ENCODE measurements around the gene RHNO1. TPM values are rescaled to one million over a fixed set of nuclear protein-coding genes. Genes with fewer than 3 reads are reported as not detected.

RHNO1 gene
- total and polyA plus RNA-seq, 2 of the 13 experiments (the other 11 are each of a cell fraction or from before 2014, with no cell fraction given) = 27.2 to 49.6 TPM

- POLR2A ChIA-PET = interaction anchor here (0.6 to 0.8 kb wide), 2 partner anchors 29 to 40 kb away, joined by 4 read pairs; no protein-coding TSS in a partner anchor
- in situ Hi-C loops (cut with HindIII; ENCODE audit: extremely low pct_ligation_motif_present, low pct_unique_long_range_greater_than_20kb) = loop anchor here (5.0 kb wide), 1 partner anchor 102 kb away; no protein-coding TSS in a partner anchor
Observed at GRCh38 chr12:2845280-2845679, 31.7 kb upstream of the RHNO1 start.

More at GRCh38 chr12:2845280-2845679, 31.7 kb upstream of the RHNO1 start:
- Histone ChIP-seq H3K9me3 (ENCODE audit: low read length) (no peaks in the 10 kb centered on the region), H3K9ac (ENCODE audit: insufficient read depth, low read depth, low read length) (no peak overlapping the region), H3K79me2 (ENCODE audit: insufficient read depth, low read length) (no peaks in the 10 kb centered on the region), H2AFZ (ENCODE audit: low read length) (no peak overlapping the region), H4K20me1 (ENCODE audit: insufficient read depth, low read length) (no peaks in the 10 kb centered on the region), H3K27ac (ENCODE audit: extremely low read length, insufficient read depth, low read length) (no peak overlapping the region), H3K27me3 (ENCODE audit: control insufficient read depth in 1 of 2, insufficient read depth in 2 of 2, low read length in 2 of 2) (no peaks in the 10 kb centered on the region; a peak in 1 of 5 replicates), H3K4me3 (replicated peaks in 1 of 3; ENCODE audit: insufficient read depth in 1 of 3, low read depth in 2 of 3, low read length in 3 of 3) (no peak overlapping the region), H3K4me1 (ENCODE audit: insufficient read depth, low read length) (peaks cover 42% of the 10 kb centered on the region), H3K36me3 (replicated peaks in 1 of 2; ENCODE audit: control insufficient read depth in 1 of 2, insufficient read depth in 2 of 2, low read length in 2 of 2) (peaks cover 3 to 4% of the 10 kb centered on the region in 2 experiments; a peak in 2 of 5 replicates), H3K4me2 (ENCODE audit: low read depth, low read length) (no peak overlapping the region)
- intact Hi-C loops (cut with micrococcal nuclease; ENCODE audit: unreplicated experiment) = loop anchor here (5.0 kb wide), 2 partner anchors 42 to 117 kb away; no protein-coding TSS in a partner anchor
- DNase-seq (ENCODE audit: low spot score) (no peak), ATAC-seq (no peak), FAIRE-seq (no peak)
- WGBS (ENCODE audit: low lambda C conversion rate) = 82% methylated on average over 6 of the region's 6 CpGs
- no TSS peak for BruUV-seq (replicated peaks)
- TF ChIP-seq ZUFSP (CRISPR knock-in tag; IDR thresholded peaks at IDR 0.05; ENCODE audit: borderline replicate concordance) (no peak), ARNT (IDR thresholded peaks at IDR 0.05) (no peak), ELF1 (CRISPR knock-in tag; IDR thresholded peaks at IDR 0.05) (no peak), BCL6 (CRISPR knock-in tag; IDR thresholded peaks at IDR 0.05) (no peak), ZNF256 (CRISPR knock-in tag; conservative IDR thresholded peaks at IDR 0.05) (no peak), KLF11 (CRISPR knock-in tag; IDR thresholded peaks at IDR 0.05) (no peak), ZNF333 (CRISPR knock-in tag; IDR thresholded peaks at IDR 0.05; ENCODE audit: borderline replicate concordance) (no peak), JUNB (CRISPR knock-in tag; IDR thresholded peaks at IDR 0.05; ENCODE audit: borderline replicate concordance) (no peak), PCBP2 (optimal IDR thresholded peaks at IDR 0.05; ENCODE audit: low read depth, low read length, poor library complexity, severe bottlenecking) (no peak), SPEN (CRISPR knock-in tag; IDR thresholded peaks at IDR 0.05; ENCODE audit: low read depth) (no peak), HDAC1 (CRISPR knock-in tag; IDR thresholded peaks at IDR 0.05) (no peak), PPARG (CRISPR knock-in tag; conservative IDR thresholded peaks at IDR 0.05) (no peak), TFDP2 (CRISPR knock-in tag; IDR thresholded peaks at IDR 0.05) (no peak), ZNF383 (CRISPR knock-in tag; IDR thresholded peaks at IDR 0.05; ENCODE audit: borderline replicate concordance) (no peak), POLR2G (IDR thresholded peaks at IDR 0.05; ENCODE audit: low read depth, low read length) (no peak), ZZZ3 (CRISPR knock-in tag; IDR thresholded peaks at IDR 0.05; ENCODE audit: borderline replicate concordance) (no peak), ZNF547 (CRISPR knock-in tag; IDR thresholded peaks at IDR 0.05) (no peak)
- TF ChIP-seq, protein P1, sequence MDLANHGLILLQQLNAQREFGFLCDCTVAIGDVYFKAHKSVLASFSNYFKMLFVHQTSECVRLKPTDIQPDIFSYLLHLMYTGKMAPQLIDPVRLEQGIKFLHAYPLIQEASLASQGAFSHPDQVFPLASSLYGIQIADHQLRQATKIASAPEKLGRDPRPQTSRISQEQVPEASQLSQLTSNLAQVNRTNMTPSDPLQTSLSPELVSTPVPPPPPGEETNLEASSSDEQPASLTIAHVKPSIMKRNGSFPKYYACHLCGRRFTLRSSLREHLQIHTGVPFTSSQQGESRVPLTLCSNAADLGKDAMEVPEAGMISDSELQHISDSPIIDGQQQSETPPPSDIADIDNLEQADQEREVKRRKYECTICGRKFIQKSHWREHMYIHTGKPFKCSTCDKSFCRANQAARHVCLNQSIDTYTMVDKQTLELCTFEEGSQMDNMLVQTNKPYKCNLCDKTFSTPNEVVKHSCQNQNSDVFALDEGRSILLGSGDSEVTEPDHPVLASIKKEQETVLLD (CRISPR knock-in tag; IDR thresholded peaks at IDR 0.05; ENCODE audit: low read depth) = no peak
- TF ChIP-seq, protein P2, sequence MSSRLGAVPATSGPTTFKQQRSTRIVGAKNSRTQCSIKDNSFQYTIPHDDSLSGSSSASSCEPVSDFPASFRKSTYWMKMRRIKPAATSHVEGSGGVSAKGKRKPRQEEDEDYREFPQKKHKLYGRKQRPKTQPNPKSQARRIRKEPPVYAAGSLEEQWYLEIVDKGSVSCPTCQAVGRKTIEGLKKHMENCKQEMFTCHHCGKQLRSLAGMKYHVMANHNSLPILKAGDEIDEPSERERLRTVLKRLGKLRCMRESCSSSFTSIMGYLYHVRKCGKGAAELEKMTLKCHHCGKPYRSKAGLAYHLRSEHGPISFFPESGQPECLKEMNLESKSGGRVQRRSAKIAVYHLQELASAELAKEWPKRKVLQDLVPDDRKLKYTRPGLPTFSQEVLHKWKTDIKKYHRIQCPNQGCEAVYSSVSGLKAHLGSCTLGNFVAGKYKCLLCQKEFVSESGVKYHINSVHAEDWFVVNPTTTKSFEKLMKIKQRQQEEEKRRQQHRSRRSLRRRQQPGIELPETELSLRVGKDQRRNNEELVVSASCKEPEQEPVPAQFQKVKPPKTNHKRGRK (CRISPR knock-in tag; IDR thresholded peaks at IDR 0.05) = no peak
- CTCF ChIA-PET (ENCODE audit: low intra/inter-chr PET ratio, low total read pairs) = interaction anchor here (1.7 kb wide), 1 partner anchor 99 kb away, joined by 6 read pairs; no protein-coding TSS in a partner anchor
